ENCODE measurements around the gene PDE4B.

PDE4B gene

DNA sequence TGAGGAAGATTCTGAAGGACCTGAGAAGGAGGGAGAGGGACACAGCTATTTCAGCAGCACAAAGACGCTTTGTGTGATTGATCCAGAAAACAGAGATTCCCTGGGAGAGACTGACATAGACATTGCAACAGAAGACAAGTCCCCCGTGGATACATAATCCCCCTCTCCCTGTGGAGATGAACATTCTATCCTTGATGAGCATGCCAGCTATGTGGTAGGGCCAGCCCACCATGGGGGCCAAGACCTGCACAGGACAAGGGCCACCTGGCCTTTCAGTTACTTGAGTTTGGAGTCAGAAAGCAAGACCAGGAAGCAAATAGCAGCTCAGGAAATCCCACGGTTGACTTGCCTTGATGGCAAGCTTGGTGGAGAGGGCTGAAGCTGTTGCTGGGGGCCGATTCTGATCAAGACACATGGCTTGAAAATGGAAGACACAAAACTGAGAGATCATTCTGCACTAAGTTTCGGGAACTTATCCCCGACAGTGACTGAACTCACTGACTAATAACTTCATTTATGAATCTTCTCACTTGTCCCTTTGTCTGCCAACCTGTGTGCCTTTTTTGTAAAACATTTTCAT is 579.9 kb downstream of the PDE4B start:
- no peak for DNase-seq

DNA sequence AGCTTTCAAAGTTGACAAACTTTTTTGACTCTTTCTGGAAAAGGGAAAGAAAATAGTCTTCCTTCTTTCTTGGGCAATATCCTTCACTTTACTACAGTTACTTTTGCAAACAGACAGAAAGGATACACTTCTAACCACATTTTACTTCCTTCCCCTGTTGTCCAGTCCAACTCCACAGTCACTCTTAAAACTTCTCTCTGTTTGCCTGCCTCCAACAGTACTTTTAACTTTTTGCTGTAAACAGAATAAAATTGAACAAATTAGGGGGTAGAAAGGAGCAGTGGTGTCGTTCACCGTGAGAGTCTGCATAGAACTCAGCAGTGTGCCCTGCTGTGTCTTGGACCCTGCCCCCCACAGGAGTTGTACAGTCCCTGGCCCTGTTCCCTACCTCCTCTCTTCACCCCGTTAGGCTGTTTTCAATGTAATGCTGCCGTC is 580.5 kb downstream of the PDE4B start:
- peak in 1 of 2 donors; percentile 59 for DNase-seq

DNA sequence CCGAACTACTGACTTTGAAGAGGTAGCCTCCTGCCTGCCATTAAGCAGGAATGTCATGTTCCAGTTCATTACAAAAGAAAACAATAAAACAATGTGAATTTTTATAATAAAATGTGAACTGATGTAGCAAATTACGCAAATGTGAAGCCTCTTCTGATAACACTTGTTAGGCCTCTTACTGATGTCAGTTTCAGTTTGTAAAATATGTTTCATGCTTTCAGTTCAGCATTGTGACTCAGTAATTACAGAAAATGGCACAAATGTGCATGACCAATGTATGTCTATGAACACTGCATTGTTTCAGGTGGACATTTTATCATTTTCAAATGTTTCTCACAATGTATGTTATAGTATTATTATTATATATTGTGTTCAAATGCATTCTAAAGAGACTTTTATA is 581.5 kb downstream of the PDE4B start:
- DNase-seq = no peak

DNA sequence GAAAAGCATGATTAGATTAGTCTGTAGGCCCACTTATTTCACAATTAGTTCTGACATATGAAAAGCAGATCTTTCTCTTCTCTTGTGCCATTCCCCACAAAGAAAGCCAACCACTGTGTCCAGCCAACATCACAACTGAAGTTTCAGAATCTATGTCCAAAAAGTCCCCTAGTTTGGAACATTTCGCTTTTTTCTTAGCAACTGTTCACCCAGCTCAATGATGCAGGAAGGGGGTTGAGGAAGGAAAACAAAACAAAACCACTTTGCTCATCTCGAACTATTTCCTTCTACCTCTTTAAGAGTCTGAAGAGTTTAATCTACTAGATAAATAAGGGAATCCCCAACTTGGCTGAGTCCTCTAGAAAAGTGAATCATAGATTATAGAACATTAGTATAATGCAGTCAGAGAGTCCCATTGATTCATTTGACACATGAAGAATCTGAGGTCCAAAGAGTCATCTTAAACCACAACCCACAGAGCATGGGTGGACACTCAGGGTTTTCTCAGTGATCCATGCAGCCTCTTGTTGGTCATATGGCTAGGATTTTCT is 581.9 kb downstream of the PDE4B start:
- peak in 1 of 2 donors; percentile 35 for DNase-seq

DNA sequence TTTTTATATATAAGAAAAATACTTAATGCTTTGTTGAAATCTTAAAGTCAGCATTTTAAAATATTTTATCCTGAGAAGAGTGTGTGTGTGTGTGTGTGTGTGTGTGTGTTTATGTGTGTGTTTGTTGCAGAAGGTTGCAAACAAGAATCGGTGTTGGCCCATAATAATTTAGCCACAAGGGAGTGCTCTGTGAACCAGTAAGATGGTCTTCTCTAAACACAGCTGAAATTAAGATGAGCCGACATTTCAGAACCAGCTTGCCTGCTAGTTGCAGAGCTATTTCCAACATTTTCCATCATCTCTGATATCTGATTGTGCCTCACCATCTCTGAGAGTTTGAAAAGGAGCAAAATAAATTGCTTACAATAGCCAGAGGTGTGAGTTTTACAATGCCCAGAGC is 582.4 kb downstream of the PDE4B start:
- no peak for DNase-seq

DNA sequence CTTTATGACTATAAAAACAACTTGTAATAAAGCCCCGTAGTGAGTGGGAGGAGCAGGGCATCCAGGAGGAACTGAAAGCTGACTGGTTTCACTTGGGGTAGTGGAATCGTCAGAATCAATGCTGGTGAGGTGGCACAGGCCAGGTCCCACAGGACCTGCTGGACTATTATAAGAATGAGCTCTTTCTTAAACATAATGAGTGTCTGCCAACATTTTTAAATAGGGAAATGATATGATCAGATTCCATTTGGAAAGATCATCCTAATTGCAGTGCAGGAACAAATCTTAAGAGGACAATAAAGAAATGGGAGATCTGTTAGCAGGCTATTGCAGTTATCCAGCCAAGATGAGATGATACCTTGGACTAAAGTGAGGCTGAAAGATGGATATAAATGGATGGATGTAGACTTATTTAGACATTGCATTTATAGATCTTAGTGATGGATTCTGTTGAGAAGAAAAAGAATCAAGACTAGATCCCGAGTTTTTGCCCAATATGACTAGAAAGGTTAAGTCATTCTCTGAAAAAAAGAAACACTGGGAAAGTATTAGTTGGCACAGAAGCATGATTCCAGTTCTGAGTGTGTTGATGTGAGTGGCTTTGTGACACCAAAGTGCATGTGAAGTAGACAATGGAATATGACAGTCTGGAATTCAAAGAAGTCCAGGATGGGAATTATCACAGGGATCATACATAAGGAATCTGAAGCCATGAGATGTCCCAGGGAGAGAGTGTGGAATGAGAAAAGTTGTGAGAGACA is 587.9 kb downstream of the PDE4B start:
- peak in 1 of 2 donors; percentile 52 for DNase-seq

DNA sequence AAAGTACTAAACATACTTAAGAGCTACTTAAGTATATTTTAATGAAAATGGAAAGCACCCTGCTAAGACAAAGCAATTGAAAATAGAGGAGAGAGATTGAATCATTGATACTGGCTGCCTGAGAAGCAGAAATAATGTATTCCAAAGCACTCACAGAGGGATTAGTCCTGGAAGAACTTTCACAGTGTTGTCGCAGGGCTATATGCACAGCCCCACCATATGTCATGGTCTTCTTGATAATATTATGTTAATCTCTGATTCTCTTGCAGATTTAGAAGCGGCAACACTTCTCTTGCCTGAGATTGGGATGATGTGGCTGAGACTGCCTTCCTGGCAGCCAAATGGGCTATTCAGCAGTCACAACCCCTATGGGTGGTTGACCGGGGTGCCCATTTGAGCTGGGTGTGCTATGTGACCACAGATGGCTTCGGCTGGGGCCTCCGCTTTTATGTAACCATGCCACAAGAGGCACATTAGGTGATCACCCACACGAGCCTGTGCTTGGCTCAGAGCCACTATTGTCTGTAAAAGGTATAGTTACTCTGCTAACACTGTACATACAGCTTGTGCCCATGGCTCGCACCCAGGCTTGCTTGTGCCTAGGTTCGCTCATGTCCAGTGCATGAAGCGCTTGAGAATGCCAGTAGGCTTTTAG is 589.1 kb downstream of the PDE4B start:
- no peak for DNase-seq

DNA sequence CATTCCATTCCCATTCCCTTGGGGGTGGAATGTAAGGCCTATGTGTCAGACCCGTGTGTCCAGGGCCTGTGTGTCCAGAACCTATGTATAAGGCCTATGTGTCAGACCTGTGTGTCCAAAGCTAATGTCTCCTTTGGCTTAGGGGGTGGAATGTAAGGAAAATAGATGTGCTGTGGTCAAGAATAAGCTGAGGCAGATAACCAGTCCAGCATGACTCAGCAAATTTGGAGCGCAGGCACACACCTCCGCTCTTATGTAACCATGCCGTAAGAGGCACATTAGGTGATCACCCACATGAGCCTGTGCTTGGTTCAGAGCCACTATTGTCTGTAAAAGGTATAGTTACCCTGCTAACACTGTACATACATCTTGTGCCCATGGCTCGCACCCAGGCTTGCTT is 590.5 kb downstream of the PDE4B start:
- DNase-seq = no peak

DNA sequence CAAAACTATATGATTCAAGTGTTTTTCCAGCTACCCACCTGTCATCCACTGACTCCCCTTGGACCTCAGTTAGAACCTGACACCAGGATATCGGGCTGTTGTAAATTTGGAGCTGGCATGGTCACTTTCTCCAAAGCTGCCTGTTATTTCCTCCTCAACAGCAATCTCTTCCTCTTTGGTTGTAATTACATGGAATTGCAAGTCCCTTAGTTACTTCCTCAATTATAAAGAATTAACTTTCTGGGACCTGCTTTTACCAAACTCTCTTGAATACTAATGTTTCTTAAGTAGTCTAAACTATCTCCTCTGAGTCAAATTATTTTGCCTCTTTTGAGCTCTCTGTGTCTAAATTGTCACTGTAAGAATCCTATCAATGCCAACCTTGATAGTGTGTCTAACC is 590.9 kb downstream of the PDE4B start:
- DNase-seq = peak in 1 of 2 donors; percentile 9

DNA sequence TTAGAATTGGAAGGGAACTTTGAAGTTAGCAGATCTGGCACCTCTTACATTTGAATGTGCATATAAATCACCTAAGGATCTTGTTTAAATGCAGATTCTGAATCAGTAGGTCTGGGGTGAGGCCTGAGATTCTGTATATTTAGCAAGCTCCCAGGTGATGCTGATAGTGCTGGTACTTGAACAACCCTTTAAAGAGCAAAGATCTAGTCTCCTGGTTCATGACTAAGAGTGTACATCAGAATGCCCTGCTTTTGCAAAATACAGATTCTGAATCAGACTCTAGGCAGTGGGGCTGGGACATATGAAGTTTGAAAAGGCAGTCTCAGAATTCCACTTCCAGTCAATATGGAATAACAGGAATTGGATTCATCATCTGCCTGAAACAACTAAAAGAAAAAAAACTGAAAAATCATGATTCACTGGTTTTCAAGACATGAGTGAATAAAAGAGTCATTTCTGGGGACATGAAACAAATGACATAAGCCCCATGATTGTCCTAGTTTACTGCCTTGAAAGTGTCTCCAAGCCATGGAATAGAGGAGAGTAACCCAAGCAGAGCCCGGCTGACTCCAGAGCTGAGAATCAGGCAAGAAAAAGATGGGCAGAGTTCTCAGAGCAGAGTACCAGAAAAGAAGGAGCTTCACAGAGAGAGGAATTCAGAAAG is 591.7 kb downstream of the PDE4B start:
- no peak for DNase-seq

DNA sequence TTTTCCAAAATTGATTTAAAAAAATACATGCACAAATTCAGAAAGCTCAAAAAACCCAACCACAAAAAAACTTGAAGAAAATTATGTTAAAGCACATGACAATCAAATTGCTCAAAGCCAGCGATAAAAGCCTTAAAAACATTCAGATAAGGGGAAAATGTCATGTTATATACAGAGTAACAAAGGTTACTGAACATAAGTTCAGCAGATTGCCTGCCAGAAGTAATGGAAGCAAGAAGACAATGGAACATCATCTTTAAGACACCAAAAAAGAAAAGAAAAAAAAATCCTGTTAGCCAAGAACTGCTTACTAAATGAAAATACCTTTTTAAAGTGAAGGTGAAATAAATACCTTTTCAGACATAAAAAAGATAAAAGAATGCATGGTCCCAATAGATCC is 594.0 kb downstream of the PDE4B start:
- DNase-seq = no peak

DNA sequence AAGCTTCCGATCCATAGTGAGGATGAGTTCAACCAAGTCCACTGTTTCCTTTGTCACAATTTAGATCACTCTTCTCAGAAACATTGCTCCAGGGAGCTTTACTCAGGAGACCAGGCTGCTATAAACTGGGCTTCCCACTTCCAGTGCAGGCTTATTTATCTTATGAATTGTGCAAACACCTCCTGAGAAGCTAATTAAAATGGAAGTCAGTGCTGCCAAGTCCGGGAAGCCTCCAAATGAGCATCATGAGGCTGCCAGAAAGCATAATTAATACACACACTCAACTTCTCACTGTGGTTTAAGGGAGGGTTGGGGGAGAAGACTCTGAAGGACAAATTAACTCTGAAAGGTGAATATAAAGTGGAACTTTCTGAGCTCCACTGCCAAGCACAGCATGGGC is 596.2 kb downstream of the PDE4B start:
- DNase-seq = no peak

DNA sequence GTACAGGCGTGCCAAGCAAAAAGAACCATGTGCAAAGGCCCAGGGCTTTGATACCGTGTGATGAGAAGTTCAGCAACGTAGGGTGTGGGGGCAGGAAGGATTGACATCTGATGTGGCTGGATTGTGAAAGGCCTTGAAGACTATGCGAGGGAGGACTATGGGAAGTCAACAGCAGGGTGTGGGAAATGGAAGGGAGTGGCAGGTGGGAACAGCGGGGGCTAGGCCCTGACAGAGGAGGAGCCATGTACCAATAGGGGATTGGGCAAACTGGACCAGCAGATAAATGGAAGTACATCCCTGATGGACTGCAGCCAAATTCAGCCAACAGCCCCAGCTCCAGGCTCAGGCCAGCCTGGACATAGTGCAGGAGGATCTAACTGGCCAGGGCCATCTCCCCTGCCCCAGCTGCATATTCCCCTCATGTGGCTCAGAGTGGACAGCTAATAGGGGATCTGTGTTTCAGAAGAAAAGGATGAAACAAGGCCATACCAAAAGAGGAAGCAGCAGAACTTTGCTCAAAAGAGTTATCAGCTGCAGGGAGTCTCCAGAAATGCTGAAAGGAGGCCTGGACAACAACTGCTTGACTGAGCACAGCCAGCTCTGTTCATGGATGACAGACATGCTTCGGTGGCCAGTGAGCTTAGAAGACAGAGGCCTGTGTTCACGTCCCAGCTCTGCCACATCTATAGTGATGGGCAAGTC is 601.0 kb downstream of the PDE4B start:
- DNase-seq = no peak

DNA sequence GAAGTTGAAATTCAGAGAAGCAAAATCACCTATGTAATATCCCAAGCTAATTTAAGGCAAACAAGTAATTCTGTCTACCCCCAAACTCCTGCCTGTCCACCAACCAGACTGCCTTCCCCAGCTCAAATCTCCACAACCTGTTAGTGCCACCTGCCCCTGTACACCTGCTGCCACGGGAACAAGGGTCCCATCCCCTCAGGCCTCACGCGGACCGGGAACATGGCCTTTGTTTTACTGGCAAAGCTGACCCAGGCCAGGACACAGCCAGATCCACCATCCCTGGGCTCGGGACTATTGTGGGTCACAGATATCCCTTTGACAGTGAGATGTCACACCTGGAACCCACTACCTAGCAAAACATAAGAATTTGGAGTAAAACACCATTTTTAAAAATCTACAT is 601.9 kb downstream of the PDE4B start:
- no peak for DNase-seq

DNA sequence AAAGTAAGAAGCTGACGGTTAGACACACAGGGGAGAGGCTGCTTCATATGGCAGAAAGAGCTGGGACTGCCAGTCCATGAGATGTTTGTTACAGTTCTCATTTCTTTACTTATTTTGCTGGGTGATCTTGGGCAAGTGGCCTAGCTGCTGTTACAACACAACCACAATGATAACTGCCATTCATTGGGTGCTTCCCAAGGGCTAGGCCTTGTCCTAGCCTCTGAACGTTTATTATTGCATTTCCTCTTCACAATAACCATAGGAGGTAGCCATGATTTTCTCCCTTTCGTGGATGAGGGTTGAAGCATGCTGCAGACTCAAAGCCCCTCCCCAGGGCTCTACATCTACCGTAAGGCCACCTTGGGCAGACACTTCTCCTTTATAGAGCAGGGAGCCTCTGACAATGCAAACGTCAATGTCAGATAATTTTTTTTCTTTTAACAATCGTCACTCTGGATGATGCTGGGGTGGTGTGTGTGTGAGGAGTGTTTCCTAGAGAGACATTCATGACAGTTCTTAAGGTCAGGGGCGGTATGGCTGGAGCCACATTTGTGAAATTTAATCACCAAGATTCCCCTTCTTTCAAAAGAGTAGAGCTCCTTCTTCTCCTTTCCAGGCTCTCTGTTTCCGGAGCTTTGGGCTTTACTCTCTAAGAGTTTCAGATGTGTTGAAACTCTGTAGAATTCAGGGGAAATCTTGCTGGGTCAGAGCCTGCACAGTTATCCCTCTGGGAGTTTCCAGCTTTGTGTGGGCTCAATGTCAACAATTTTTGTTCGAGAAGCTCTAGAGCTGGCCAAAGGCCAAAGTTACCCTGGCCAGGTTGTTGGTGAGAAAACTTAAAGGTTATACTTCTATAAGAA is 602.7 kb downstream of the PDE4B start:
- no peak for DNase-seq

DNA sequence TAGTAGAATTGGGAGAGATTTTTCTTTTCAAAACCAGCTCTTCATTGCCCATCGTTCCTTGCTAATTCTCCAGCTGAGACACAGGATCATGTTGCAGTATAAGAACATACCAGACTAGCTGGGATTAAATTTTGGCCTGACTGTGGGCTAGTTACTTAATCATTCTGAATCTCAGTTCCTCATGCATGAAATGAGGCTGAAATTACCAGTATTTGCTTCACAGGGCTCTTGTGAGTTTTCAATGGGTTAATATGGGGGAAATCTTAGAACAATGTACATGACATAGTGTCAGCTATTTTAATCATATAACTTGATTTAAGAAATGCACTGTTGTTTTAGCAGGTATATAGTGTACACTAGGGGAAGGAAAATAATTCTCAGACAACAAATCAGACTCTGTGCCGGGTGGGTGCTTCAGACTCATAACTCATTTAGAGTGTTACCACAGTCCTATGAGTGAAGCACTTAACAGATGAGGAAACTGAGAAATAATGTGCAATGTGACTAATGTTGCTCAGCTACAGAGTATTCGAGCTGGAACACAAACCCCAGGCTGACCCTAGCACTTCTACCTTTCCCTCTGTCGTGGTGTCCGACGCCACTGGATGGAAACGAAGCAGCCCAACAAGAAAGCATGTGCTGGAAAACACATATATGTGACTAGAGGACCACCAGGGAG is 603.7 kb downstream of the PDE4B start:
- DNase-seq = no peak

DNA sequence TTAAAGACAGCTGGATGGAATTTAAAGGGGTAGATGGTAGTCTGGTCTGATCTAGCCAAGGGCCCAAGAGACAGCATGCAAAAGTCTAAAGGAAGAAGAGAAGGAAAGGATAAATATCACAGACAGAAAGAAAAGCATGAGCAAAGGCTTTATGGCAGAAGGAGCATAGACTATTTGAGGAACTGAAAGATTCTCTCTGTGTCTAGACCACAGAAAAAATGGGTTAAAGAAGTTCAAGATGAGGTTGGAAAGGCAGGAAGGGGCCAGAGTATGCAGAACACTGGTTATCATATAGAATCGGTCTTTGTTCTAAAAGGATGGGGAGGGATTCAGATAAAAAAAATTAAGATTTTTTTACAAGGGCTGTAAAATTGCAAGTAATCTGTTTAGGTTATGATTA is 604.5 kb downstream of the PDE4B start:
- peak in 1 of 2 donors; percentile 60 for DNase-seq

DNA sequence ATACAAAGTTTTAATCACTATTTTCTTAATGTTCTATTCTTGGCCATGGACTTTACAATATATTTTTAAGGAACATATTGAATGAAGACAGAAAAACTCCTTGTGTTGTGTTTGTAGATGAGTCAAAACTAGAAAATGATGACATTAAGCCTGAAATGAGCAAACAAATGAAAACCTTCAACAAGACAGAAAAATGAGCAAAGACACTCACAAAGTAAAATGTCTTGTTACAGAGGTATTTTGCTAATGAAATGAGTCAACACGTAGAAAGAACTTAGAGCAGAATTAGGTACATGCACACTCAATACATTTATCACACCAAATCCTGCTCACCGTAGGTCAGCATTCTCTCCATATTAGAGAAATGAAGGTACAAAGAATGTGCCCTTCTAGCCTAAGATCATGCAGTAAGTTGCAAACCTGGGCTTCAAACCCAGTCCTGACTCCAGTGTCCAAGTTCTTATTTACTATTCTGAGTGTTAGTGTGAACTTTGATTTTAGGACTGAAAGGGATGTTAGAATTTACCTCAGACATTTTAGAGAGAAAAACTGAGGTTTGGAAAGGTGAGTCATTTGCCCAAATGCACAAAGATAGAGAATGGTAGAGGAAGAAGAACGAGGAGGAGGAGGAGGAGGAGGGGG is 607.3 kb downstream of the PDE4B start:
- DNase-seq = no peak

DNA sequence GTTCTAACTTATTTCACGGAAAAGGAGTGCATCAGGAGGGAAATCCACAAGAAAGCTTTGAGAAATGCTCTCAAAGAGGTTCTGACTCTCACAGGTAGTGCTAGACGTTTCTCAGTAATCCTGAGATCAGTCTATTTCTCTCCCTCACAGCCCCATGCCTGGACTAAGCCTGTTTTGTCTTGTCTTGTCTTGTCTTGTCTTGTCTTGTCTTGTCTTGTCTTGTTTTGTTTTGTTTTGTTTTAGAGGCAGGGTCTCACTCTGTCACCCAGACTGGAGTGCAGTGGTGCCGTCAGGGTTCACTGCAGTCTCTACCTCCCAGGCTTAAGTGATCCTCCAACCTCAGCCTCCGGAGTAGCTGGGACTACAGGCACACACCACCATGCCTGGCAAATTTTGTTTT is 608.0 kb downstream of the PDE4B start:
- DNase-seq = no peak

DNA sequence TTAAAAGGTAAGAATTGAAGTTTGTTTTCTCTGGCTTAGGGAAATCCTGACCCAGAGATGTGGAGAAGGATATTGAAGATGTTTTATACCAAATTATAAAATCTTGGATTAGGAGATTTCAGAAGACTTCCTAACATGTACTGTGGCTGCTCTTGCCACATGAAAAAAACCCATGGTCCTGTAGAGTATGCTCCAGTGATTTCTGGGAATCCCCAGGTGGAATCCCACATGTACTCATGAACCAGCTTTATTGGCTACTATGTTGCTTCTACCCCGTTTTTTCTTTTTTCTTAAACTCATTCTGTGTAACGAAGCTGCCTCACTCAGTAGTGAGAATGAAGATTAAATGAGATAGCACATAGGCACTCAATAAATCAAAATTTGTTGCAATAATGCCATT is 608.5 kb downstream of the PDE4B start:
- no peak for DNase-seq

DNA sequence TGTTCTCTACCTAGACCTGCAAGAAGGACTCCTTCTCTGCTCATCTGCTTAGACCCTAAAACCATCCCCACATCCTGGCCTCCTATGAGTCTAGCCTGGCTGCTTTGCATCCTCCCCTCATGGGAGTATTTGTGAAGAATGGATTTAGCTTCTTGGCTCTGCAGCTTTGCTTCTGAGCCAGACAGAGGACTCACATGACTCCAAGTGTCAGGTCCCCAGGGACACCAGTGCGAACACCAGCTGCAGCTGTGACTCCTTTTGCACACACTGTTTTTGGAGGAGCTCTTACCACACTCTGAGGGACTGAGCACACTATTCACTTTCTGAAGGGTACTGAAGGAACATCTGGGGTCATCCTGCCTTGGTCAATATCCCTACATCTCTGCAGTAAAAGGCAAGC is 609.5 kb downstream of the PDE4B start:
- peak in 1 of 2 donors; percentile 25 for DNase-seq

Data from bone marrow (tissue), 2 donors.